Calu3 (cell line): ENCODE data around the gene AKAP11. TPM values are rescaled to one million over a fixed set of nuclear protein-coding genes. Genes with fewer than 3 reads are reported as not detected.

Source experiments
- BruUV-seq: library from RNA; stranded (reverse); fragments of 400-500 nt; replicated peaks from 2 replicates; lab custom pipeline; 2021; lab: Mats Ljungman, UMichigan
- CTCF ChIA-PET: fragments of 300-600 bp; sonication (Branson Sonifier 250); formaldehyde crosslinking; loops from one replicate; lab custom pipeline; 2022; ENCODE audit warnings: antibody characterized with exemption; lab: Charles Lee
- DNase-seq: peaks from one replicate; pipeline ENCODE4 v3.0.0; 2022
- H3K27ac Mint-ChIP-seq: one replicate; pipeline ENCODE4 v1.8.0; 2022; ENCODE audit warnings: mixed read lengths; ENCODE audit not compliant: unreplicated experiment
- H3K27me3 Mint-ChIP-seq: one replicate; pipeline ENCODE4 v1.8.0; 2022; ENCODE audit warnings: mixed read lengths; ENCODE audit not compliant: unreplicated experiment
- H3K36me3 Mint-ChIP-seq: one replicate; pipeline ENCODE4 v1.8.0; 2022; ENCODE audit warnings: mild to moderate bottlenecking, moderate library complexity, mixed read lengths; ENCODE audit not compliant: insufficient read depth, unreplicated experiment
- H3K4me1 Mint-ChIP-seq: one replicate; pipeline ENCODE4 v1.8.0; 2022; ENCODE audit warnings: mild to moderate bottlenecking, low read depth, mixed read lengths; ENCODE audit not compliant: unreplicated experiment
- H3K4me3 Mint-ChIP-seq: one replicate; pipeline ENCODE4 v1.8.0; 2022; ENCODE audit warnings: mild to moderate bottlenecking, low read depth, moderate library complexity, mixed read lengths; ENCODE audit not compliant: unreplicated experiment
- H3K9me3 Mint-ChIP-seq: one replicate; pipeline ENCODE4 v1.8.0; 2022; ENCODE audit warnings: low read depth, mixed read lengths; ENCODE audit not compliant: unreplicated experiment
- CTCF ChIP-seq: fragments of 200-600 bp; IDR thresholded peaks from one replicate; pipeline ENCODE4 v1.8.0; 2022; ENCODE audit warnings: antibody characterized with exemption; ENCODE audit not compliant: unreplicated experiment
- intact Hi-C: fragments of 100-400 bp; cut with micrococcal nuclease; formaldehyde crosslinking; loops from one replicate; pipeline ENCODE4 v1.10.0; 2022; ENCODE audit not compliant: unreplicated experiment
- total RNA-seq: library from RNA; stranded (reverse); gene quantifications from 2 replicates; pipeline ENCODE4 v1.2.3, GENCODE V29; 2022

AKAP11 gene
- total RNA-seq, 1 experiment from 2014 or later: 14.2 TPM

DNA sequence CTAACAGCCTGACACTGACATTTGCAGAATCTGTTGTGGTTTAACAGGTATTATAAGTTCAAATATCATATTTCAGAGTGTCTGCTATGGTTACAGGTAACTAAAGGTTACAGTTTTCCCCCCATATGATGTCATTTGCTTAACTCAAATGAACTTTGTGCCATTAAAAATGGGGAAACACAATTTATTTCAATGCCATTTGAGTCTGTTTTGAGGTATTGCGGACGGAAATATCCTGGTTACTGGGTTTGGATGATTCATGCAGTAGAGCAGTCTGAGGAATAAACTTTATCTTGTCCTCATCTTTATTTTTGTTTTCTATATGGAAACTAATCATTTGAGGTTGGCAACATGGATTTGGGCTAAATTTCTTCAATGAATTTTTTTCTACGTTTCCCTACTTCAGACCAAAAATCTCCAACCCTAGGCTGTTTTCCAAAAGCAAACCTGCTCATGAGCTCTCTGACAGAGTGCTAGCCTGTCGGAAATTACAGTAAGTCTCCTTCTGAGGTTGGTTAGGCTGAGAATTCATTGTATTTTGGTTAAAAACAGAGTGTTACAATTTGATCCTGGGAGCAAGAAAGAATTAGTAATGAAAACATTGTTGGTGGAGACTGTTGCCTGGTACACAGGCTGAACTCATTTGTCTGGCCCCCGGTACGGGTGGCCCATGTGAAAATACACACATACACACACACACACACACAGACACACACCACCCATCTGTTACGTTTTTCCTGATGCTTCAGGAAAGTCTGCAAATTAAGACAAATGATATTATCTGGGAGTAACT, 66.1 kb downstream of the AKAP11 start:
- peaks cover 11% of the 10 kb centered on the region for H3K4me1 Mint-ChIP-seq
- H3K9me3 Mint-ChIP-seq: no peaks in the 10 kb centered on the region
- H3K27ac Mint-ChIP-seq: no peak overlapping the region
- peaks cover 5% of the 10 kb centered on the region for H3K27me3 Mint-ChIP-seq
- H3K4me3 Mint-ChIP-seq: no peak overlapping the region
- intact Hi-C loops: loop anchor here (10.0 kb wide), 2 partner anchors 257 to 487 kb away; no protein-coding TSS in a partner anchor
- CTCF ChIA-PET: no interaction called here
- no TSS peak for BruUV-seq
- DNase-seq: no peak
- peaks cover 4% of the 10 kb centered on the region for H3K36me3 Mint-ChIP-seq
- no peak for TF ChIP-seq CTCF

- Mint-ChIP-seq H3K4me3 (no peak overlapping the region), H3K4me1 (no peaks in the 10 kb centered on the region), H3K27me3 (peaks cover 47% of the 10 kb centered on the region), H3K27ac (no peak overlapping the region), H3K36me3 (no peaks in the 10 kb centered on the region), H3K9me3 (no peaks in the 10 kb centered on the region)
- DNase-seq: no peak
- no TSS peak for BruUV-seq
- TF ChIP-seq CTCF: no peak
- intact Hi-C loops: no loop called here
- CTCF ChIA-PET: no interaction called here
Measured at GRCh38 chr13:42345367-42345766, 73.4 kb downstream of the AKAP11 start.

DNA sequence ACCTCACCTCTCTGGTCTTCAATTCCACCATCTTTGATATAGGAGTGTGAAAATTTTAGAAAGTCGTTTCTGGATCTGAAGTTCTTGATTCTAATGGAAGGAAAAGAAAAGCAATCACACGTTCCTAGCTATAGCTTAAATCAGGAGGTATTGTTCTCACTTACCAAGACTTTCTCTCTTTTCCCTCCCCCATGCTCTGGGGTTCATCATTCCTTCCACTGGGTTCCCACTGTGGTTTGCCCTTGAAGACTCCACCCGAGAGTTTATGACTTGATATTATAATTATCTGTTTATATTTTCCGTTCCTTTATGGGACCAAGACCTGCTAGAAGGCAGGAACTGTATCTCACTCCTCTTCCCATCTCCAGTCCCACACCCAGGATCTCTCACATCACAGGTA, 76.6 kb downstream of the AKAP11 start:
- no peak for TF ChIP-seq CTCF
- Mint-ChIP-seq H3K4me3 (no peak overlapping the region), H3K9me3 (no peaks in the 10 kb centered on the region), H3K27me3 (peaks cover 44% of the 10 kb centered on the region), H3K4me1 (no peaks in the 10 kb centered on the region), H3K27ac (no peak overlapping the region), H3K36me3 (no peaks in the 10 kb centered on the region)
- no peak for DNase-seq
- CTCF ChIA-PET: no interaction called here
- no TSS peak for BruUV-seq
- intact Hi-C loops: no loop called here

- Mint-ChIP-seq H3K36me3 (no peaks in the 10 kb centered on the region), H3K9me3 (no peaks in the 10 kb centered on the region), H3K27me3 (peaks cover 44% of the 10 kb centered on the region), H3K4me1 (no peaks in the 10 kb centered on the region), H3K4me3 (no peak overlapping the region), H3K27ac (no peak overlapping the region)
- no peak for DNase-seq
- intact Hi-C loops: no loop called here
- no peak for TF ChIP-seq CTCF
- no TSS peak for BruUV-seq
- CTCF ChIA-PET: no interaction called here
Measured at GRCh38 chr13:42350141-42350540, 78.2 kb downstream of the AKAP11 start.
